ENCODE data around the gene SLC10A2.
A peak's percentile ranks its signal among the peaks of the same experiment; 100 is the strongest.
"Not testable (repeated sequence)": the region's sequence is repeated elsewhere in the genome, so short reads cannot be mapped to it uniquely, and the experiment has no call there.

Gene SLC10A2, protein sequence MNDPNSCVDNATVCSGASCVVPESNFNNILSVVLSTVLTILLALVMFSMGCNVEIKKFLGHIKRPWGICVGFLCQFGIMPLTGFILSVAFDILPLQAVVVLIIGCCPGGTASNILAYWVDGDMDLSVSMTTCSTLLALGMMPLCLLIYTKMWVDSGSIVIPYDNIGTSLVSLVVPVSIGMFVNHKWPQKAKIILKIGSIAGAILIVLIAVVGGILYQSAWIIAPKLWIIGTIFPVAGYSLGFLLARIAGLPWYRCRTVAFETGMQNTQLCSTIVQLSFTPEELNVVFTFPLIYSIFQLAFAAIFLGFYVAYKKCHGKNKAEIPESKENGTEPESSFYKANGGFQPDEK

DNA sequence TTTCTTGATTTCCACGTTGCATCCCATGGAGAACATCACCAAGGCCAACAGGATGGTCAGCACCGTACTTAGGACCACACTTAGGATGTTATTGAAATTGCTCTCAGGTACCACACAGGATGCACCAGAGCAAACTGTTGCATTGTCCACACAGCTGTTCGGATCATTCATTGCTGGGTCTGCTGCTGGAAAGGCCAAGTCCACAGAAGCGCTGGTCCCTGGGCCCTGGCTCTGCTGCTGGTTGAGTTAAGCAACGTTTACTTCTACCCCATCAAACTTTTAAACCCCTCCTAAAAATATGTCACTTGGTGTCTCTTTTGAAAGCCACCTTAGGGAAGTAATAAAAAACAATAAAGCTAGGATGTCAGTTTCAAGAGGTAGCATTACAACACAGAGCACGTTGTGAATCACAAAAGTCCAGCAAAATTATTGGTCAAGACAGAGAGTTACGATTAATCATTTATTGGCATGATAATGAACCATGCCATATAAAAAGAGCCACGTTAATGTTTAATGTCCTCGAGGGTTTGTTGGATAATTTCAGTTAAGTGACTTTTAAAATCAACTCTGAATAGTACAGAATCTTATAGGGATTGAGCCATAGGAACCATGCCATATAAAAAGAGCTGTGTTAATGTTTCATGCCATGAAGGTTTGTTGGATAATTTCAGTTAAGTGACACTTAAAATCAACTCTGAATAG, at the start of gene SLC10A2:
Gene SLC10A2, minus strand, starts transcription at position 339 of the 702 bp plus-strand sequence. Its CDS starts 168 bp downstream, at position 171.
- DNase-seq = no peak

DNA sequence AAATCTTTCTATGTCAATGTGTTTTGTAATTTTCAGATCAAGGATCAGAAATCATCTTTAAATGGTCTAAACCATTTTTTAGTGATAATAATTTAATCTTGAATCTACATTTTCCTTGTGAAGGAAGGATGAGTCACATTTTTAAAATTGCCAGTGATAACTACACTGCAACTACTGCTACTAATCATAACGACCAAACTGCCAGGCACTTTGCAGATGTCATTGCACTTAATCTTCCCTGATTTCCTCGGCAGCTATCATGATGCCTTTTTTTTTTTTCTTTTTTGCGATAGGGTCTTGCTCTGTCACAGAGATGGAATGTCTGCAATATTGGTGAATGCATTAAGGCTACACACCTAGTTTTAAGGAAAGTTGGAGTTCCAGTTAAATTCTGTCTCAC, 41.4 kb upstream of the SLC10A2 start:
- no peak for DNase-seq

DNA sequence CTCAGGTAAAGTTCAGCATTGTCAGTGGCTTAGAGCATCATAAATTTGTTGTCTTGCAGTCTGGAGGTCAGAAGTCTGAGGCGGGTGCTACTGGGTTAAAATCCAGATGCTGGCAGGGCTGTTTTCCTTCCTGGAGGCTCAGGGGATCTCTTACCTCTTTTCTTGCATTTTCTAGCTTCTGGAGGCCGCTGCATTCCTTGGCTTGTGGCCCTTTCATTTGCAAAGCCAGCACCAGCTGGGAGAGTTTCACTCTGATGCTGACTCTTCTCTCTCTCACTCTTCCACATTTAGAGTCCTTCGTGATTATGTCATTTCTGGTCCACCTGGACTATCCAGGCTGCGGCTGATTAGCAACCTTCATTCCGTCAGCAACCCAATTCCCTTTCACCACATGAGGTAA, 38.1 kb upstream of the SLC10A2 start:
- no peak for DNase-seq

DNA sequence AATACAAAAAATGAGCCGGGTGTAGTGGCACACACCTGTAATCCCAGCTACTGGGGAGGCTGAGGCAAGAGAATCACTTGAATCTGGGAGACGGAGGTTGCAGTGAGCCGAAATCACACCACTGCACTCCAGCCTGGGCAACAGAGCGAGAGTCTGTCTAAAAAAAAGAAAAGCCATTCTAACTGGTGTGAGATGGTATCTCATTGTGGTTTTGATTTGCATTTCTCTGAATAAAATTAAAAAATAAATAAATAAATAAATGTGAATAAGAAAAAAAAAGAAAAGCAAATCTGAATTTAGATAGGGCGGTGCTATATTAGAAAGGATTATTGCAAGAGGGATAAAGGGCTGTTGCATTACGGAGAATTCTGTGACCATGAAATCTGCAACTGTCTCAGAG, 37.2 kb upstream of the SLC10A2 start:
- DNase-seq = peak; percentile 0

DNA sequence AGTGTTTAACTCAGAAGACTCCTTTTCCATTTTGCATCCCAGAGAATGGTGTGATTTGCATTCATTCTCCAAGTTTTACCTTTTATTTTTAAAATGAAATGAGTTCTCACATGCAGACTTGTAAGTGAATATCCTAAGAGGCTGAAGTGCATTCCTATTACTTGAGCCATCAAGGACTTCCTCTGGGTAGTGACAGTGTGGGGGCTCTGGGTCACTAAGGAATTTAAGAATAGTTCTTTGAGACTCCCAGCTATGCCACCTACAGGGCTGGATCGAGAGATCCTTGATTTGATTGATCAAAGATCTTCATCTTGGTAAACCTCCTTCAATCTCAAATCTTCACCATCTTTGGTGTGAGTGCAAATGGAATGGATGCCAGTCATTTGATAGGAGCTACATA, 36.3 kb upstream of the SLC10A2 start:
- no peak for DNase-seq

DNA sequence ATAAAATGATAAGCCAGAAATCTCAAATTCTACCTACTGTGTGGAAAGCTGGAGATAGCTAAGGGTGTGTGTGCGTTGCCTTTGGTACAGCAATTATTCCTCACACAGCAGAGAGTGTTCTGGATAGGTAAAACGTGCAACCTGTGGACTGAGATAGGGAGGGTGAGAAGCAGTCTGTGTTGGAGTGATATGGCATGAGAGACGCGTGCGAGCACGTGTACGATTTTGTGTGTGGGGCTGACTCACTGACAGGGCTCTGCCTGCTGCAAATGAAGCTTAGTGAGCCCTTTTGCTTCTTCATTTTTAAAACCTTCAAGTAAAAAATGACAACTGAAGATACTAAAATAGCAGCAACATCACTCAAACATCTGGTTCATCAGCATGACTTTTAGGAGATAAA, 35.7 kb upstream of the SLC10A2 start:
- DNase-seq = no peak

DNA sequence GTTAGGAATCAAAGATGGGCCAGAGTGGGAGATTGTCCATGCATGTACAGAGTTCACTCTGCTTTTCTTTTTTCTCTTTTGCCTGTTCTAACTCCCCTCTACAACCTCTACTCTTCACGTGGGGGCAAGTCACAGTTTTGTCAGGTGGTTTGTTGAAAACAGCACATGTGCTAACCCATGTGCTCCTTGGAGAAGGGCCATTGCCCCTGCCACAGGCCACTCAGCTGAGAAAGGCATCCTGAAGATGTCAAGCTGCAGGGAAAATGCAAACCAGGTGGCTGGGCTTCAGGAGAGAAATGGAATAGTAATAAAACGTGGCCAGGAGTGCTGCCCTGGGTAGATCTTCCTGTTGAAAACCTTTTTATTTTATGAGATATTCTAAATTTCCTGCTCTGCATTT, 35.3 kb upstream of the SLC10A2 start:
- no peak for DNase-seq

DNA sequence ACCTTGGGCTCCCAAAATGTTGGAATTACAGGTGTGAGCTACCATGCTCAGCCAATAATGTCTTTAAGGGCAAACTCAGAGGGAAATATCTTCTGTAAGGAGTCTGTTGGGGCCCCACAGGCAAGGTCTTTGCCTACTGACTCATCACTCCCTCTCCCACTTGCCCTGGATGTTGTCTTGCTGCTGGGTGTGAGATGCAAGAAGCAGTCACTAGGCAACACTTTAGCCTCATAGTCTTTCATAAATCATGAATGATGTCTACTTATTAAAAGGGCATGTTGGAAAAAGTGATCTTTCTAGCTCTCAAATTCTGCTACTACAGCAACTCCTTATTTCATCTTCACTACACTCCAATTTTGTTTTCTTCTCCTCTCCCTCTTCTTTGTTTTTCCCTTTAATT, 34.6 kb upstream of the SLC10A2 start:
- no peak for DNase-seq

DNA sequence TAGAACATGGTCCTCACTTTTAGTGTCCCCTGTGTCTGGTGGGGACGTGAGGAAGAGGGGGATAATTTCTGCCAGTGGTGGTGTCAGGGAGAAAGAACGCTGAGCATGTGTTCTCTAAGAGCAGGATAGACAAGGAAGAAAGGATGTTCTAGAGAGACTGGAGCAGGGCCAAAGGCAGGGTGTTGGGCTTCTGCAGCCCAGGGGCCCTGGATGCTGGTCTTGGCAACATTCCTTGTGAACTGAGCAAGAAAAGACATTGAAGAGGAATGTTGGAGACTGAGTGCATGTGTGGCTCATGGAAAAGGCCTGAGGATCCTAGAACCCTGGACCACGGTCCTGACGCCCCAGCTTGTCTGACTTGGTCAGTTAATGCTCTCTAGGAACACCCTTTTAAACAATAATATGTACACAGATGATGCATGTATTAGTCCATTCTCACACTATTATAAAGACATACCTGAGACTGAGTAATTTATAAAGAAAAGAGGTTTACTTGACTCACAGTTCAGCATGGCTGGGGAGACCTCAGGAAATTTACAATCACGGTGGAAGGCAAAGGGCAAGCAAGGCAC, 33.6 kb upstream of the SLC10A2 start:
- no peak for DNase-seq

DNA sequence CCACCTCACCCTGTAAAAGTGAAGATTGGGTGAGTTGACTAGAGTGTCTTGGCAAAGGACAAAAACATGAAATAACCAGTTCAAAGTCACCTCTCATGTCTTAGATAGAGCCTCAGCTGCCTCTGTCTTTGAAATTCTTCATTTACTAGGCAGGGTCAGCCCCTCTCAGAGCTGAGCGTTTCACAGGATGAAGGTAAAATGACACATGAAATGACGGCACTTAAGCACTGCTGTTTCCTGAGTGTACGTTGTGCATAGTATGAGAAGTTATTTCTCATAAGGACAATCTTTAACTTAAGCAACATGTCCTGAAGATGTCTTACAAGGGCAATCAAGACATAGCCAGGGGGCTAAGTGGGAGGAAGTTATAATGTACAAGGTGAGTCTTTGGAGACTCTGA, 32.3 kb upstream of the SLC10A2 start:
- no peak for DNase-seq

DNA sequence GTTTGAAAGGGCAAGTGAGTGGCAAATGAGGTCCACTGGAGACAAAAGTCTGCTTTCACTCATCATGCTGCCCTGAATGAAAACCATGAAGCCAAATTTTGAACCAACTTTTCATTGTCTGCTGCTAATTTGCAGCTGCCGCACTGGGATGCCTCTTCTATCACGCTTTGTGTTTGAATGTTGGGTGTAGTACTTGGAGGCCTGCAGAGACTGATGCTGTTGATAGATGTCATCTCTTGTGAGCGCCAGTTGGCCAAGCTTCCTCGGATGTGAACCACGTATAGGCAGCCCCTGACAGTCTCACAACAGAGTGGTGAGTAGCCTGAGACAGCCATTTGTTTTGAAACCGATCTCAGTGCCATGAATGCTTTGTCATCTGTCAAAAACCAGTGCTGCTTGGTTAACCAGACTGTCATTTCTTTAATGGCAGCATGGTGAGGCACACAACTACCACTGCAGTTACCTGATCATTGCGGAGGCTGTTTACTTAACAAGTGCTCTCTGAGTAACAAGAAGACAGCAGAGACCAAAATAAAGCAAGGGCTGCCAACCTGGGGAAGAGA, 31.2 kb upstream of the SLC10A2 start:
- DNase-seq = no peak

DNA sequence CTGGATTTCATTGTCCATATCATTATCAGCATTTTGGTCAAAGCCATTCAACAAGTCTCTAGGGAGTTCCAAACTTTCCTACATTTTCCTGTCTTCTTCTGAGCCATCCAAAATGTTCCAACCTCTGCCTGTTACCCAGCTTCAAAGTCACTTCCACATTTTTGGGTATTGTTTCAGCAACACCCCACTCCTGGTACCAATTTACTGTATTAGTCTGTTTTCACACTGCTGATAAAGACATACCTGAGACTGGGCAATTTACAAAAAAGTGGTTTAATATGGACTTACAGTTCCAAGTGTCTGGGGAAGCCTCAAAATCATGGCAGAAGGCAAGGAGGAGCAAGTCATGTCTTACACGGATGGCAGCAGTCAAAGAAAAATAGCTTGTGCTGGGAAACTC, 27.4 kb upstream of the SLC10A2 start:
- not testable (repeated sequence) for DNase-seq

DNA sequence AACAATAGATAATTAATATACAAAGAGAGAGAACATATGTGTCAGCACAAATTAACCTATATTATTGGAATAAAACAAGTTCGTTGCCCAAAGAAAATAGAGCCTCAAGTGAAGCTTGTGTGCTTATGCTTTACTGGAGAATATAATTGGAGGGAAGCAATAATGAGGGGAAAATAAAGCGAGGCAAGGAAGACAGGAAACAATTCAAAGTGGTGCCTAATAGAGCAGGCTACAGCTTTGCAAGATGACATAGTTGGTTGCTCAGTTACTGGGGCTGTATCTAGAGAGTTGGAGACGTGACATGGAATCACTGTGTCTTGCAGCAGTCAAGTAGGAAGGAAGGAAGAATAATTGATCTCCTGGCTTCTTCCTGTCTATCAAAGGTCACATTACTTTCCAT, 21.1 kb upstream of the SLC10A2 start:
- DNase-seq = no peak

DNA sequence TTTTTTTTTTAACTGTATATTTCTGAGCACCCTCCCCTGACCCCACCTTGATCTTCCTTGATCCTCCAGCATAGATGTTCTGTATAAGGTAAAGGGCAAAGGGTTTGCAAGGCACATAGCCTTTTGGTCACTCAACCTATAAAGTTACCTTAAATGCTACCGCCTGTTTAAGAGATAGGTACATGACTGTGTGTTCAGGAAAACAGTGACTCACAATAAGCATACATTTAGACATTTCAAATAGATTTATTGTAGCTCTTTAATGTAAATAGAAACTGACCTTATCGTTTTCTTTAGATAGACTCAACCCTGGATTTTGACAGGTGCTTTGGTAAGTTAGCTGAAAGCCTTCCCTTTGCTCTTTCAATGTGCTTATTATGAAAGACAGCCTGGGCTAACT, 15.2 kb upstream of the SLC10A2 start:
- no peak for DNase-seq

DNA sequence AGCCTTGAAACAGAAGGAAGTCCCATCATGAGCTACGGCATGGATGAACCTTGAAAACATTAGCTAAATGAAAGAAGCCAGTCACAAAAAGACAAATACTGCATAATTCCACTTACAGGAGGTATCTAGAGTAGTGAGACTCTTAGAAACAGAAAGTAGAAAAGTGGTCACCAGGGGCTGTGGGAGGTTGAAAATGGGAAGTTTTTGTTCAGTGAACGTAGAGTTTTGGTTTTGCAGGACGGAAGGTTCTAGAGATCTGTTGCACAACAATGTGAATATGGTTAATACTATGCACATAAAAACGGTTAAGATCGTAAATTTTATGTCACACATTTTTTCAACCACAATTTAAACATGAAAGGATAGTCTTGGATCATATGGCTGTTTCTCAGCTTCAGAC, 11.9 kb upstream of the SLC10A2 start:
- no peak for DNase-seq

DNA sequence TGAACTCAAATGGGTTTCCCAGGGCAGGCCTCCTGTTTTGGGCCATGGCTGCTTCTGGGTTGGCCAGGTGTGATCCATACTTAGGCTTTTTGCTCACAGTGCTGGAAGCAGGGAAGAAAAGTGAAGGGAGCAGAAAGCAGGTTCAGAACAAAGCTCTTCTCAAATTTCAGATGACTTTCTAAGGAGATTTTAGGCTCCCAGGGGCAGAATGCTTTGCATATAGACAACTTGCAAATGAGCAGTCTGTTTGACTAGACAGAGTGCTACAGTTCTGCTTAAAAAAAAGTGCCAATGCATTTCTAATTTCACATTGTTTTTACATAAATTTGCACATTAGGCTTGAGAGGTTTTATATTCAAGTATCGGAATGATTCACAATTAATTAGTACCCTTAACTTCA, 2.6 kb upstream of the SLC10A2 start:
- DNase-seq = no peak

DNA sequence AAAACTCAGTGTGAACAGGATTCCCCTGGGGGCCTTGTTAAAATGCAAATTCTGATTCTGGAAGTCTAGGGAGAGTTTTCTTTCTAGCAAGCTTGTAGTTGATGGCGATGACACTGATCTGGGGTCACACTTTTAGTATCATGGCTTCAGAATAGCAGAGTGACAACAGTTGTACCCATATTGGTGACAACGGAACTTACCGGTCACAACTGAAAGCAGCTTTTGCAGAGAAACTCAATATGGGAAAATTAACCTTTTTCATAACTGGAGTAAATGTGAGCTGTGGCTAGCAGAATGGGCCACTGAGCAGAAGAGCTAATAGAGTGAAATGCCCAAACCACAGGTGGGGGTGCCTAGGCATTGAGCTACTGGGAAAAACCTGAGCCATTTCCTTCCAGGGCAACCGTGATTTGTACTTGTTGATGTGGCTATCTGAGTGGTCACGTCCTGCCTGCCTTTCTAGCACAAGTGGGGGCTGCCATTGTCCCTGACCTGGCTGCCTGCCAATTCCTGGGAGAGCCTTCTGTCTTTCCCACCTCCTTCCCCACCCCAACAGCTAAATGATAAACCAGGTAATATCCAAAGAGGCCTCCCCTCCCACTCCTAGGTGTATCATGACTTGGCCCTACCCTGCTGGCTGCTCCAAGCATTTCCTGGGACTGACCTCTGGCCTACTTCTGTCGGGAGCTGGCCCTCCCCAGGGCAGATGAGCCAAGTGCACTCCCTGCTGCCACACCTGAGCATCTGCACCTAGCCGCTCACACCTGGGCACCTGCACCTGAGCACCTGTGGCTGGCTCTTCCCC, 1.7 kb upstream of the SLC10A2 start:
- peak; percentile 1 for DNase-seq

DNA sequence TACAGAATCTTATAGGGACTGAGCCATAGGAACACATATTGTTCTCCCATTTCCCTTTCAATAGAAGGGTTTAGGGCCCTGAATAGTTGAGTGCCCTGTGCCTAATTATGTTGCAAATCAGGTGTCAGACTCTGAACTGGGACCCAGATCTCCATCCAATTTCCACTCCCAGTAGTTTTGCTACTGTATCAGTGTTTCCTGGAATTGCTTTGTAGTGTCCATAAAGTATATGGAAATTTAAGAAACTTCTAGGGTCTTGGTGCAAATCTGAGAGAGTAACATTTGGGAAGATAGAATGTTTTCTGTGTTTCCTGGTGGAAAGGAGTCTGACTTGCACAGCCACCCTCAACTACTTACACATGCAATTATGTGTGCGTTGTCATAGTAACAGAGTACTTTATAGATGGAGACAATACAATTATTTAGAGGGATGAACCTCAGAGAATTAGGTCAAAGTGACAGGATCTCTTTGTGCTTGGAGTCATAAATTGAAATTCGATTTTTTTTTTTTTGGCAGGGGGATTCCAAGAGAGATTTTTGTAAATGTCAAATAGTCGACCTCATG, 646 bp upstream of the SLC10A2 start:
- DNase-seq = no peak

DNA sequence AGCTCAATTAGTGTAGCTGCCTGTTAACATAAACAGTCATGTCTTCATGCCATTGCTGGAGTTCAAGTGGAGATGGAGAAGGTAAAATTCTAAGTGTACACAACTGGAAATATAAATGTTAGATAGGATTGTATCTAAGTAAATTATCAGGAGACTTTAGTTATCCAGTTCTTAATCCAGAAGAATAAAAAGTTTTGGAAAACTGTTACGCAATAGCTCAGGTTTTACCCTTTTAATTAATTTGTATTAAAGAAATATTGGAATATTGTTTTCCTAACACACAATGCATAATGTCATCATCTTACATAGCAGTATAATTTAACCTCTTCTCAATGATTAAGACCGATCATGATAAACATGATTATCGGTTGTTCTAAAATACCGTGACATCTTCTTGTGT, 2.8 kb downstream of the SLC10A2 start:
- DNase-seq = no peak

DNA sequence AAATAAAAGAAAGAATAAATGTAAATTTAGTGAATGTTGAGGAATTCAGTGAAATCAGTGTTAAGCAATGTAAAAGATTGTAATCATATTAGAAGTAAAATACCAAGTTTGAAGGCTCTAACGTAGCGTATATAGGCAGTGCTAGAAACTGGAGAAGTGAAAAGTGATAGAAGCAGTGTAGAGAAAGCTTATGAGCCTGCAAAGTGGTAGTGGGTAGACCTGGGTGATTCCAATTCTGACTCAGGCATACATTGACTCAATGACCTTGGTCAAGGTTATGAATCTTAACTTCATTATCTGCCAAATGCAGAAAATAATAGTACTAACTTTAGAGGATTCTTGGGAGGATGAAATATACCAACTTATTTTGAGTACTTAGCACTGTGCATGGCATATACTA, 4.1 kb downstream of the SLC10A2 start:
- DNase-seq = no peak

DNA sequence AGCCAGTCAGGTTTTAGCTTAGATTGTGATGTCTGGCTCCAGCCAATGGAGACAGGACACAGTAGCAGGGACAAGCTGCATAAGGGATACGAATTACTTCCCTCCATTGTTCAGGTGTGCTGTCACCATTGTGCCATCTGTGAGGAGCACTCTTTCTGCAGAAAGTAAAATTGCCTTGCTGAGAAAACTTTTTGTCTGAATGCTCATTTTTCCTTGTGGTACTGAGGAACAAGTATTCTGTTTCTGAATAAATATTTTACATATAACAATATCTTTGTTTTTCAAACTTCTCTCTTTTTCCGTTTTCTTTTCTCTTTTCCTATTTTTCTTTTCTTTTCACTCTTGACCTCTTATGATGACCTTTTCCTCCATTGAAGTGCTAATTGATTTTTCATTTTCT, 10.2 kb downstream of the SLC10A2 start:
- DNase-seq = no peak

DNA sequence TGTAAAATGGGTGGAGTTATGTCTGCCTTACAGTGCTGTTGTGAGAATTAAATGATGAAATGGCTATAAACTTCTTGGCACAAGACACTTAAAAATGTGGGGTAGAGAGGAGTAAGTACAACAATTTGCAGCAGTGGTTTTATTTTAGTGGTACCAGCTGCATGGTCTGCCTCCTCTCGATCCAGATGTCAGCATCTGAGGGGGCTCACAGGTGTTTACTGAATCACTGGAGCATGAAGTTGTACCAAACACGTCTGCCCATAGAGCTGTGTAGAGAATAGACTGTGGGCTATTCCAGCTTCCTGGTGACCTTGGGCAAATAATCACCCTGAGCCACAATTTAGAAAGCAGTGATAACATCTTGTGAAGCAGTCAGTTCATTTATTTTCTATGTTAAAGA, 11.1 kb downstream of the SLC10A2 start:
- DNase-seq = no peak

DNA sequence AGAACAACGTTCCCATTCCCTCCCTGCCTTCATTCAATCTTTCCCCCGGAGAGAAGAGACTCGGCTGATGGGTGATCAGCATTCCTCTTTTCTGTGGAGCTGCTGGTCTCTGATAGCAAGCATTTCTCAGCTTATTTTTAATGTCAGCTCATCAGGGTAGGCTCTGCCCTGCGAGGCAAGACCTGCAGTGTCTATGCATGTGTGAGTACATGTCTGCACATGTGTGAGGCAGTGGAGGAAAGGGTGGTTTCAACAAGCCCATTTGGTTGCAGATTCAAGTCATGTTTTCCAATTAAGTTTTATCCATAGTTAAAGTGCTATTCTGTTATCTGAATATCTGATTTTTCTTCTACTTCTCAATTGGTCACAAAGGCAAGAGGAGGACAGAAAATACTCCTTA, 19.5 kb downstream of the SLC10A2 start:
- DNase-seq = no peak

All from DMS53 (cell line).